Superior temporal gyrus (tissue), 1 donor: ENCODE data around the gene EVI2A.
"Not testable (repeated sequence)": the region's sequence is repeated elsewhere in the genome, so short reads cannot be mapped to it uniquely, and the experiment has no call there.

Experiments
- DNase-seq: peaks from one replicate; pipeline ENCODE4 v3.0.0-alpha.2; 2016; ENCODE audit errors: extremely low spot score

The EVI2A gene, protein sequence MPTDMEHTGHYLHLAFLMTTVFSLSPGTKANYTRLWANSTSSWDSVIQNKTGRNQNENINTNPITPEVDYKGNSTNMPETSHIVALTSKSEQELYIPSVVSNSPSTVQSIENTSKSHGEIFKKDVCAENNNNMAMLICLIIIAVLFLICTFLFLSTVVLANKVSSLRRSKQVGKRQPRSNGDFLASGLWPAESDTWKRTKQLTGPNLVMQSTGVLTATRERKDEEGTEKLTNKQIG

DNA sequence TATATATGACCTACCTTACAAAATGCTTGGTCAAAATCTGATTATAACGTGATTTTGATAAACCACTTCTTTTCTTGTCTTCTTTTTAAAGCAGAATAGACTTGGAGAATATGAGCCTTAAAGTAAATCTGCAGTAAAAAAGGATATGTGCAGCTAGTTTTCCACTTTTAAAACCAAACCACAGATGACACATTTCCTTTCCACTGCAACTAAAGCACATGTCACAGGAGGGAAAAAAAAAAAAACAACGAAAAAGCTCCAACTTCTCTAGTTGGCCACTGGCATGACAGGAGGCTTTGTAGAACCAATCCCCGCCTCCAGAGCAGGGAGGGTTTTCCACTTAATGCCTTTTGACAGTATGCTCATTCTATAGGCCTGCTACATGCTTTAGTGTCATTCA, at the start of gene EVI2A:
Gene EVI2A, minus strand, starts transcription at position 142 of the 400 bp plus-strand sequence. CDS start 2,609 bp downstream, outside the sequence.
- DNase-seq: peak; percentile 95

DNA sequence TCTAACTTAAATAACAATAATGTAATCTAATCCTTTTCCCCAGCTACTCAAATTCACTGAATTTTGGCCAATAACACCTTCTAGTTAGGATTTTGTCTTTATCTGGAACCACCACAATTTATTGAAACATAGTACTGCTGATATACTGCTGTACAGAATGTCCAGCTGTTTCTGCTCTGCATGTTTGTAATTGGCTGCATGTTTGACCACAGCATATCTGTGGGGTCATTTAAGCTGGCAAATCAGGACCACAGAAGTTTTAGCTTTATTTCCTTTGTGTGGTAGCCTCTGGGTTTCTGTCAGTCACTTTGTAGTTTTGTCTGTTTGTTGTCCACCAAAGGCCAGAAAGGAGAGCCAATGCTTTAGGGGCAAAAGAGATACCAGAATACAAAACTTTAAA, 47.8 kb upstream of the EVI2A start:
- DNase-seq: no peak

DNA sequence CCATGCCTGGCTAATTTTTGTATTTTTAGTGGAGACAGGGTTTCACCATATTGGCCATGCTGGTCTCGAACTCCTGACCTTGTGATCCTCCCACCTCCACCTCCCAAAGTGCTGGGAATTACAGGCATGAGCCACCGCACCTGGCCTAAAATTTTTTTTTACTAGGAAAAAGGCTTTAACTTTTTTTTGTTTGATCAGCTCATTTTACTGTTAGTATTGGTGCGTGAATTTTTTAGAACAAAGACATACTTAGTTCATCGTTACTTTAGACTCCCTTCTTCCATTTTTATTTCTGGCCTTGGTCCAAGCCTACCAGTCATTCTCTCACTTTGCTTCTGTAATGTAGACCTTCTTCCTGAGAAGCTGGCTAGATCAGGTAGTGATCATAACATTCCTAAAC, 44.7 kb upstream of the EVI2A start:
- DNase-seq: no peak

DNA sequence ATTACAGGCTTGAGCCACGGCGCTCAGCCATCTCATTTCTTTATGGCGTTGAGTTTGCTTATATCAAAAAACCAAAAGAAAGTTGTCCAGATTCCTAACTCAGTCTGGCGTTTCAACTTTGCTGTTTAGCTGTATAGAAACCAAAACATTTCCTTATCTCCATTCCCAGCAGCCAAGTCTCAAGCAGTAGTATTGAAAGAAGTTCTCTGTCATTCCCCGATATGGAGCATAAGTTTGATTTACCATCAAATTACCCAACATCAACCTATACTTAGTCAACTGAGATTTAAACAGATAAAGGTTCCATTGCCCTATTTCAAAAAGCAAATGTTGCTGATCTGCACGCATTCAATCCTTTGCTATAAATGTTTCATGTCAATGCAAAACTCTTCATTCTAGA, 42.6 kb upstream of the EVI2A start:
- DNase-seq: no peak

DNA sequence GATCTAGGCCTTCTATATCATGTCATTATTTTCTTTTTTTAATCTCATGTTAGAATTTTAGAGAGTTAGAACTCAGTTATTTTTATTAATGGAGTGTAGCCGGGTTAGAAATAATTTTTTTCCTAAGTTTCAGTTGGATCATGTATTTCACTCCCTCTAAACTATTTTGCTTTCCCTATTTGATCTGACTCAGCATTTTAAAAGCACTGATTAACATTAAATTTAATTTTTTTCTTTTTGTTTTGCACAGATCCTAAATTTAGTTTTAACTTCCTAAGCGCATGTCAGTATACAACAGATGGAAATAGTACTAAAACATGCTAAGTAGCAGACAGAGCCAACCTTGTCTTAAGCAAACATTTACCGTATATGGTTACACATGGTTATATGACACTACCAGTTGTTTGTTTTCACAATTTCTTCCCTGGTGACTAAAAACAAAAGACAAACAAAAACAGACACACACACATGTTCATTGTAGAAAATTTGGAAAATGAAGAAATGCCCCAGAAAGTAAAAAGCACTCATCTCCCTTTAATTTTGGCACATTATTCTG, 36.5 kb upstream of the EVI2A start:
- no peak for DNase-seq

DNA sequence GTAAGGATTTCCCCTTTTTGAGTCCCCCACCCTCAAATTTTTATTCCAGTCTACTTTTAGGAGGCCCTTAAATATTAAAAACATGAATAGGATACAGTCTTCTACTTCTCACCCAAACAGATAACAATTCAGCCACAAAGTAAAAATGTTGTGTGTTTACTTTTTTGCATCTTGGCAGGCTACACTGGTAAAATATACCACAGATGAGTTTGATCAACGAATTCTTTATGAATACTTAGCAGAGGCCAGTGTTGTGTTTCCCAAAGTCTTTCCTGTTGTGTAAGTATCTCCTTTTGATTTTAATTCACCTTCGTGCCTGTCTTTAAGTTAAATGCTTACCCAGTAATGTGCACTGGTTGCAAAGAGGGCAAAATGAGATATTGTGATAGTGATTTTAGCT, 35.7 kb upstream of the EVI2A start:
- DNase-seq: no peak

DNA sequence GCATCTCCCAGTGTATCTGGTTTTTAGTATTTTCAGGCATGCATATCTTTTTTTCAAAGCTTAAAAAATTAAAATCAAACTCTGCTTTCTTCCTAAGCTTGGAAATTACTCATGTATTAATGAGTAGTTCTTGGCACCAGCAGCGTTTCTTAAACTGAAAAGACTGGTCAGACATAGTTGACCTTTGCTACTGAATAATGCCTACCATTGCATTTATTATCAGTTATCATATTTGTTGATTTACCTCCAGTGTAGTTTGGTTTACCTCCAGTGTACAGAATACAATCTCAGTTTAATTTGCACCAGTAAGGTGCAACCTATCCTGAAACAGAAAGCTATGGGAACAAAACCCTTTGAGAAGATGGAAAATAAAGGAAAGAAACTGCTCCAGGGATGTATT, 34.5 kb upstream of the EVI2A start:
- no peak for DNase-seq

DNA sequence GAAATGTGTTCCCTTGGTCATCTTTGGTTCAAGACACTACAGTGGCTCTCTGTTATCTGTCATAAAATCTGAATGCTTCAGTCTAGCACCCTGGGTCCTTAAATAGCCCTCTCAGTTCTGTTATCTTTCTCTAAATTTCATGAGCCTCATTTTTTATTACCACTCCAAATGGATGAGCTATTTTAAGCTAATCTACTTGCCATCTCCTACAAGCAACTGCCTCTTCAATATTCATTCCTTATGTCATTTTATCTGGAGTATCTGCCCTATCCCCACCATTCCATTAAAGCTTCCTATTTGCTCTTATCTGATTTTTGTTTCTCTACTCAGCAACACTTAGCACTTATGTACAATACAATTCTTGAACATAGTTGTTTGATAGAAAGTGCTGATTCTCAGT, 28.0 kb upstream of the EVI2A start:
- DNase-seq: no peak

DNA sequence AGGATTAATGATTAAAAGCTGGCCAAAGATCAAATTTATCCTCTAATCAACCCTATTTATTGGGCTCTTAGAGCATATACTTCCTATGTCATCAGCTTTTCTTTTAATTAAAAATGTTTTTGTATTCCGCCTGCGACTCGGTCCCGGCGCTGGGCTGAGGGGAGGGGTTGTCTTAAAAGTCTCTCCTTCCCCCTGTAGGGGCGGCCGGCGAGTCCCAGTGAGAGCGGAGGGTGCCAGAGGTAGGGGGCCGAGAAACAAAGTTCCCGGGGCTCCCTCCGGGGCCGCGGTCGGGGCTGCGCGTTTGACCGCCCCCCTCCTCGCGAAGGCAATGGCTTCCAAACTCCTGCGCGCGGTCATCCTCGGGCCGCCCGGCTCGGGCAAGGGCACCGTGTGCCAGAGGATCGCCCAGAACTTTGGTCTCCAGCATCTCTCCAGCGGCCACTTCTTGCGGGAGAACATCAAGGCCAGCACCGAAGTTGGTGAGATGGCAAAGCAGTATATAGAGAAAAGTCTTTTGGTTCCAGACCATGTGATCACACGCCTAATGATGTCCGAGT, 23.8 kb upstream of the EVI2A start:
- DNase-seq: not testable (repeated sequence)

DNA sequence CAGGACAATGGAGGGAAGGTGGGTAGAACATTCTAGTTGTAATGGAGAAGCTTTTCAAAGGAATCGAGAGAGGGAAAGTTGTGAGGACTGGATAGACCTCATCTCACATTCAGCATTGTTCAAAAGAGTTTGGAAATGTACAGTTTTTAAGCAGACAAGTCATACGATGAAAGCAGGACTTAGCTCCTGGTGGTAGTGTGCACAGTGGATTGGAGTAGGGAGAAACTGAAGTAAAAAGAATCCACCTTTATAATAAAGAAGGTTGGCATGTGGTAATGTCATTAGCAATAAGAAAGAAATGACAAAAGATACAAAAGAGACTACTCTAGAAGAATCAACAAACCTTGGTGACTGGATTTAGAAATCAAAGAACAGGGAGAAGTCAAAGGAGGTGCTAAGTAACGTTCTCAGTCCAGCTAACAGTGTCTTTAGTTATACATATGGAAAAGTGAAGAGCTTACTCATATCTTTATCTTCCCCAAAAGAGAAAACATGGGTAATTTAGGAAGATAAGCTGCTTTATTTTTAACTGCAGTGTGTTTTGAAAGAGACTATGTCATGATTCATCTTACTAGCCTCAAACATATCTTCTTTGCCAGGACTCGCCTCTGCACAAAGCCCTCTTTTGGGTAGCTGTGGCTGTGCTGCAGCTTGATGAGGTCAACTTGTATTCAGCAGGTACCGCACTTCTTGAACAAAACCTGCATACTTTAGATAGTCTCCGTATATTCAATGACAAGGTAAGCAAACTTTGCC, 18.7 kb upstream of the EVI2A start:
- peak; percentile 71 for DNase-seq

DNA sequence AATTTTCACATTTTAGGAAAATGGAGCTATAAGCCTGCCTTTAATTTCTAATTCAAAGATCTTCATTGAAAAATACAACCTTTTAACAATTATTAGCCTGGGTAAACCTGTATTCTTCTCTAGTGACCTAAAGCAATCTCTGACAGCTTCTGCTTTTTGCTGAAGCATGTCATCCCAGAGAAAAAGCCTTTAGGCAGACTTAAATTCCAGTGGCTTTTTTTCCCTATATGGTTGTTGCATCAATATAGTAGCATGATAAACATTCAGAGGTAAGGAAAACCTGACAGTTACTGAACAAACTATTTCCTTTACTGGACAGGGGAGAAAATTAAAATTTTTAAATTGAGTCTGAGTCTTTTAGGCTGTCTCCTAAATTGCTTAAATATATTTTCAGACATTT, 7.8 kb upstream of the EVI2A start:
- no peak for DNase-seq

DNA sequence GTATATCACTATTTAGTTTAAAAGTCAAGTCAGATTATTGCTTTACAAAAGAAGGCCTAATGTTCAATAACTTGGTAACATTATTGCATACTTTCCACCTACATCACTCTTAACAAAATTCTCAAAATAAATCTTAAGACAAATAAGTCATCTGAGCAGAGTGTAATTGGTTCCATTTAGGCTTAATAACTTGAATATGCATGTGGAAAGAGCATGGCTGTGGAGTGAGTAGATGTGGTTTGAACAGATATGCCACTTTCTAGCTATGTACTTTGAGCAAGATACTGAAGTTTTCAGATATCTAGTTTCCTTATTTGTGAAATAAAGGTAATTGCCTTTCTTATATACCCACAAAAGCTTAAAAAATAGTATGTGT, 6.7 kb upstream of the EVI2A start:
- no peak for DNase-seq

DNA sequence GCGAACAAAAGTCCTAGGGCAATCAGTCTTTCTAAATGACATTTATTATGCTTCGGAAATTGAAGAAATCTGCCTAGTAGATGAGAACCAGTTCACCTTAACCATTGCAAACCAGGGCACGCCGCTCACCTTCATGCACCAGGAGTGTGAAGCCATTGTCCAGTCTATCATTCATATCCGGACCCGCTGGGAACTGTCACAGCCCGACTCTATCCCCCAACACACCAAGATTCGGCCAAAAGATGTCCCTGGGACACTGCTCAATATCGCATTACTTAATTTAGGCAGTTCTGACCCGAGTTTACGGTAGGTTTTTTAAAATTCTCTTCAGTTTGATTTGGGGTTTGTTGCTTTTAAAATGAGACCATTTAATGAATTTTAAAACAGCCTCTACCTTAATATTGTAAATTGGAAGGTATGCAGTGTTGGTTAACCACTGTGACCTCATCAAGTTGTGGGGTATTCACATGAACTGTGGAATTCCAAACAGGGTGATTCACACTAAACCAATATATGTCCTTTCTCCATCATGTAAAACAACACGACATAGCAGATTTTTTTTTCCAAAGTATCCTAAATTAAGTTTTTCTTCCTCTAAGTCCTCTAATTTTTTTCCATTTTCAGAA, 6.2 kb upstream of the EVI2A start:
- DNase-seq: no peak

DNA sequence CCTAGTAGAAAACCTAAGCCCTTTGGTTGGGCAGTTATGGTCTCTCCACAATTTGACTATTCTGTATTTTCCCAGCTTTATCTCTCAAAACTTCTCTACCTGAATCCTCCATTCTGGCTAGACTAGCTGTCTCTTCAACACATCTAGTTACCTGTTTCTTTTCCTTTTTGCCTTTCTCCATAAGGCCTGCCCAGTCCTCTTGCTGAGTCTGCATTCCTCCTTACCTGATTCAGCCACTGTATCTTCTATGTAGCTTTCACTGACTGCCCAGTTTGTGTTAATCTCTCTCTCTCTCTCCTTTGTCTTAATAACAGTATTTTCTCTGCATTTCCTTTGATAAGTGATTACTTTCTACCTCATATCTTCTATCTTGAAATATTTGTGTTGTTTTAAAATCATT, 2.1 kb upstream of the EVI2A start:
- no peak for DNase-seq

DNA sequence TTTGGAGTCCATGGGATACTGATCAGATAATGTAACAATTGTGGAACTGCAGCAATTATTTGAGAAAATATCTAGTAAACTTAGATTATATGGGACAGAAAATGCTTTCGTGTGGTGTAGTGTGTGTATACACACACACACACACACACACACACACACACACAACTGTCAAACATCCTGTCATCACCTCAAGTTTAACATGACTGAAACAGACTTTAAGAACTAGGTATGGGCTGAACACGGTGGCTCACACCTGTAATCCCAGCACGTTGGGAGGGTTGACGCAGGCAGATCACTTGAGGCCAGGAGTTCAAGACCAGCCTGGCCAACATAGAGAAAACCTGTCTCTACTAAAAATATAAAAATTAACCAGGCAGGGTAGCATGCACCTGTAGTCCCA, 544 bp upstream of the EVI2A start:
- no peak for DNase-seq

DNA sequence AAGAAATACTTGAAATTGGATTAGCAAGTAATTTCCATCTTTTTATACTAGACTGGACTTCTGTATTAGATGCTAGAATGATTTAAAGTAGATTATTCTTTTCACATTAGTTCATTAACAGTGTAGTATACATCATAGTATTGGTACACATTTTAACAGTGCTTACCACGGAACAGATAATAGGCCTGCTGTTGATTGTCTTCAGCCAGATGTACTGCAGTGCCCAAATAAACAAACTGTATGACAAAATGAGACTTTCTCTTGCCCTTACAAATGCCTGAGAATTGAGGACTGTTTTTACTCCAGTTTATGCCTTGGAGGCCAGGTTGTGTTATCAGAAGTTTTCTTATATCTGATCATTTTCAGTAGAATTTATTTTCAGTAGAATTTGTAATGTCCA, 631 bp downstream of the EVI2A start:
- DNase-seq: peak; percentile 88

DNA sequence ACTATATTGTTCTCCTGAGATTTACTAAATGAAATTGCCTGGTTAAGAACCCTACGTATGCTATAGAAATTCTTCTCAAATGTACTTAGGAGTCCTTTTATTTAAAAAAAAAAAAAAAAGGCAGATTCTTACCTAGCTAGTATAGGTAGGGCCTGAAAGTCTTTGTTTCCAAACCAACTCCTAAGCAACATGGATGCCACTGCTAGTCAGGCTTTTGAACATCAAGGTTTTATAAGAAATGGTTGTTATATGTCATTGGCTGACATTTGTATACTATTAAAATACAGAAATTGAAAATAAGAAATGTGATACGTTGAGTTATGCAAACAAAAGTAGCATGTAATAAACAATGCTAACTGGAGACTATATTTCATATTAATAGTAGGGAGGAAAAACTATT, 1.2 kb downstream of the EVI2A start:
- DNase-seq: peak; percentile 77

DNA sequence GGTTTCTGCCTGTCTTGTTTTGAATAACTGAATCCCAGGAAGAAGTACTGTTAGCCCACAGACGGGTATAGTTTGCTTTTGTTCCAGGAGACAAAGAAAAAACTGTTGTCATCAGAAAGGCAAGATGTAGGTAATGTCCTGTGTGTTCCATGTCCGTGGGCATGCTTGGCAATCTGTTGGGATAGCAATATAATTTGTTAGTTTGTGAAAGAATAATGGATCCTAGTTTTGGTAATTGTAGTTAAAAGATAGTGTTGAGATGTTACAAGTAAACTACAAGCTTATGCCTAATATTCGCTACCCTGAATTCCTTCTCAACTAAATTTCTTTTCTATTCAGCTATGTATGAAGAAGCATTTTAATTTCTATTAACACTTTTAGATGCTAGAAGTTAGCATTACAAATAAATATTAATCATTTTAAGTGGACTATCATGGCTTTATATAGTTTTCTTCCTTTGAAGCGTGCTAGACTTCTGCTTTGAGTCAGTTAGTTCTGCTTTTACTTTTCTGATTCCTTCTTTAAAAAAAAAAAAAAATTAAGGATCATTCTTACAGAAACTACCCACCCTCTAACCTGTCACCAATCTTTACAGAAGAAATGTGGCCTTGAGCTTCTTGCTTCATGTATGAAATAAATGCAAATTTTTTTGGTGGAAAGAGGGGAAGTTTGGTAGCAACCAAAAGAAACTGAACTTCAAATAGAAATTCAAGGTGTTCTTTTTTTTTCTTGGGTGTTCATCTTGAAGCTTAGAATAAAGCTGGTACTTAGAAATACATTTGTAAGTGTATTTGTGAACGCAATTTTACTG, 2.4 kb downstream of the EVI2A start:
- peak; percentile 87 for DNase-seq

DNA sequence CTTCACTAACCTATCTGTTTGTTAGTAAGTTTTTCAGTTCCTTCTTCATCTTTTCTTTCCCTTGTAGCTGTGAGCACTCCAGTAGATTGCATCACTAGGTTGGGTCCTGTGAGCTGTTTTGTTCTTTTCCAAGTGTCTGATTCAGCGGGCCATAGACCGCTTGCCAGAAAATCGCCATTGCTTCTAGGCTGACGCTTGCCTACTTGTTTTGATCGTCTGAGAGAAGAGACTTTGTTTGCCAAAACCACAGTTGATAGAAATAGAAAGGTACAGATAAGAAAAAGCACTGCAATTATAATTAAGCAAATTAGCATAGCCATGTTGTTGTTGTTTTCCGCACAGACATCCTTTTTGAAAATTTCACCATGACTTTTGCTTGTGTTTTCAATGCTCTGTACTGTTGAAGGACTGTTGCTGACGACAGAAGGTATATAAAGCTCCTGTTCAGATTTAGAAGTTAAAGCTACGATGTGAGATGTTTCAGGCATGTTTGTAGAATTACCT, 3.1 kb downstream of the EVI2A start:
- peak; percentile 96 for DNase-seq

DNA sequence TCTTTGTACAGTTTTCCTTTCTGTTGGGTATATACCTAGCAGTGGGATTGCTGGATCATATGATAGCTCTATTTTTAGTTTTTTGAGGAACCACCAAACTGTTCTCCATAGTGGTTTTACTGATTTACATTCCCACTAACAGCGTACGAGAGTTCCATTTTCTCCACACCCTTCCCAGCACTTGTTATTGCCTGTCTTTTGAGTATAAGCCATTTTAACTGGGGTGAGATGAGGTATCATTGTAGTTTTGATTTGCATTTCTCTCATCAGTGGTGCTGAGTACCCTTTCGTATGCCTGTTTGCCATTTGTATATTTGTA, 6.7 kb downstream of the EVI2A start:
- no peak for DNase-seq

DNA sequence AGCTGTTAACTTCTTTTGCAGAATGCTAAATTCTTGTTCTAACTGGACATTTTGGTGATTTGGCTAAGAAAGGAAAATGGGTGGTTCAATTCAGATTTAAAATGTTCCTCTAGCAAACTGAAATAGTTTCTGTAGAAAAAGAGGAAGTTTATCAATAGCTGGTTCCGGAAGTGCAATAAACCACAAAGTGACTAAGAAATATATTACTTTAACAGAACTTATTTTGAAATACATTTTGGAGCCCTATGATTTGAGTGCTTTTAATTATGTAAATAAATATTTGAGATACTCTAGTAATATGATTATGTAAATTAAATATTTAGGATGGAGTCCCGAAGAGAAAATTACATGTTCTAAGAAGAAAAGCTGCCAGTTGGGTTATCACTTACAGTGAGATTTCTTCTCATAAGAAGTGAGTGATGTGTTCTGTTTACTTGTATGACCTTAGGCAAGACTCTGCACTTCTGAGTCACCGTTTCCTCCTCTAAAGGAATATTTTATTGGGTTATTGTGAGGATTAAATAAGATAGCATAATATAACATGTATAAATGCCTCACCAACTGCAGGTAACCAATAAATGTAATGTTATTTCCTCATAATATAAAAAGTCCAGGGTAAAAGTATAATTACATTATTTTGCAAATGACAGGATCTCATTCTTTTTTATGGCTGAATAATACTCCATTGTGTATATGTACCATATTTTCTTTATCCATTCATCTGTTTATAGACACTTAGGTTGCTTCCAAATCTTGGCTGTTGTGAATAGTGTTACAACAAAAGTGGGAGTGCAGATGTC, 7.2 kb downstream of the EVI2A start, which contains the start of gene EVI2B:
Gene EVI2B, minus strand, starts transcription at position 73 of the 800 bp plus-strand sequence. CDS start 8,445 bp downstream, outside the sequence.
- no peak for DNase-seq
